GM12892 (cell line): Measurements from ENCODE around the gene ASTL.

Source experiments
- DNase-seq: peaks from one replicate; pipeline ENCODE4 v3.0.0; 2011; ENCODE audit not compliant: insufficient read length
- FAIRE-seq: peaks from 2 replicates; lab custom pipeline; 2011; peaks lifted over from hg19 to GRCh38; lab: Jason Lieb, UNC
- POLR2A ChIP-seq: IDR thresholded peaks from 2 replicates; pipeline ENCODE4 v1.6.1; 2011; ENCODE audit warnings: low read depth, low read length, control low read depth
- POLR2AphosphoS5 ChIP-seq: IDR thresholded peaks from 2 replicates; pipeline ENCODE4 v1.6.1; 2011; ENCODE audit warnings: low read depth, low read length, control low read depth
- TAF1 ChIP-seq: IDR thresholded peaks from 2 replicates; pipeline ENCODE4 v1.6.1; 2011; ENCODE audit warnings: low read depth, mild to moderate bottlenecking, control low read depth, low read length, borderline replicate concordance

Gene ASTL

GRCh38 chr2:96157649-96158553 lies 19.6 kb upstream of the ASTL start:
- FAIRE-seq: peak; percentile 100

GRCh38 chr2:96156926-96157648 lies 18.8 kb upstream of the ASTL start:
- DNase-seq: no peak
- TF ChIP-seq POLR2A (0 out of 2 replicates have a peak, but pooled peaks have one; percentile 42), TAF1 (no peak)
- no peak for FAIRE-seq

More at GRCh38 chr2:96157649-96158553, 19.6 kb upstream of the ASTL start:
- DNase-seq: peak; percentile 85
- TF ChIP-seq TAF1: peak; percentile 54; the same call in 1 of the 2 replicates
- peak; percentile 66; the same call in 1 of the 2 replicates for TF ChIP-seq POLR2A
- TF ChIP-seq POLR2AphosphoS5: peak; percentile 44

DNA sequence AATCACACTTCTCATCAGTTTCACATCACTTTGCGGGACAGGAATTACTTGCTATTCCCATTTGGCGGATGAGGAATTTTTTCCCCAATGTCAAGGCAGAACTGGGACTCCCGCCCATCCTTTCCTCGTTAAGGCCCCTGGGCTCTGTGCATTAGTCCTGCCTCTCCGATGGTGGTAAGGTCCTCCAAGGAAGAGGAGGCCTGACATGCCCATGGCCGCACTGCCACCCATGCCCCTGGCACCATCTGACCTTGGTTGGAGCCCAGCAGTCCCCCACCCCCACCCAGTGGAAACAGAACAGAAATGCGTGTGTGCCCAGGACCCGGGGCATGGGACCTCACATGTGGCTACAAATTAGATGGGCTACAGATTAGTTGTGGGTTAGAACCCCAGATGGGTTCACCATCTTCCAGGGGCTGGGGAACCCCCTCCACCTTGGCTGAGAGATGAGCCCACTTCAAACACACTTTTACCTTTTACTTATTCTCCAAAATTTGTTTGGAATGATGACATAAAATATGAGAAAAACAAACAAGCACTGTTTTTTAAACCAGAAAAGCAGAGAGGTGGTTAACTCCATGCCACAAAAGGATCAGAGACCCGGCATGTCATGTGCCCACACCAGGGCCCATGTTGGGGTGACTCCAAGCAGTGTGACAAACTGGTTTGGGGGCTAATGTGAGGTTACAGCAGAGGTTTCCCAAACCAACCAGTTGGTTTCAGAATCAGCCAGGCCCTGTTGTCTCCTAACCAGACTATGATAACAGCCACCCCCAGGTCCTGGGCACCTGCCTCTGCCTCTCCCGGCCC lies 17.9 kb upstream of the ASTL start:
- peak; percentile 87 for FAIRE-seq
- TF ChIP-seq POLR2A: no peak
- TF ChIP-seq POLR2AphosphoS5: no peak
- TF ChIP-seq TAF1: no peak
- DNase-seq: no peak

- no peak for TF ChIP-seq POLR2AphosphoS5
- TF ChIP-seq TAF1: no peak
- no peak for TF ChIP-seq POLR2A
- FAIRE-seq: no peak
- no peak for DNase-seq
Observed at GRCh38 chr2:96154506-96155380, 16.4 kb upstream of the ASTL start.

GRCh38 chr2:96153991-96154431 lies 15.7 kb upstream of the ASTL start:
- no peak for DNase-seq
- TF ChIP-seq POLR2A: no peak
- TF ChIP-seq TAF1: no peak
- no peak for TF ChIP-seq POLR2AphosphoS5
- FAIRE-seq: no peak

DNA sequence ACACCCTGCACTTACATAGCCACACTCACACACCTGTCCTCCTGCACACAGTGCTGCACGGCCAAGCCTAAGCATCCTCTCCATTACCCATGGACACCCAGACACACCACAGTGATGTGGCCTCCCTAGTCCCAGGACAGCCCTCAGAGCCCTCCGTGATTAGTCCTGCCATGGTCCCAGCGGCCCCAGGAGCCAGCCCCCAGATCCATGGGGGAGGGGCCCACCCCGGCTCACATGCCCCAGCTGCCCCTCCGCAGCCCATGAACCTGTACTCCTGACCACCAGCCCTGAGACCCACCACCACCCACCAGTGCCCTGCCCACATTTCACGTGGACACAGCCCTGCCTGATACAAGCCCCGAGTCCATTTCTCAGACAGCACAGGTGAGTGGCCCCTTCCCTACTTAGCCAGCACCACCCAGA lies 15.0 kb upstream of the ASTL start:
- no peak for TF ChIP-seq TAF1
- TF ChIP-seq POLR2A: no peak
- TF ChIP-seq POLR2AphosphoS5: no peak
- DNase-seq: no peak

DNA sequence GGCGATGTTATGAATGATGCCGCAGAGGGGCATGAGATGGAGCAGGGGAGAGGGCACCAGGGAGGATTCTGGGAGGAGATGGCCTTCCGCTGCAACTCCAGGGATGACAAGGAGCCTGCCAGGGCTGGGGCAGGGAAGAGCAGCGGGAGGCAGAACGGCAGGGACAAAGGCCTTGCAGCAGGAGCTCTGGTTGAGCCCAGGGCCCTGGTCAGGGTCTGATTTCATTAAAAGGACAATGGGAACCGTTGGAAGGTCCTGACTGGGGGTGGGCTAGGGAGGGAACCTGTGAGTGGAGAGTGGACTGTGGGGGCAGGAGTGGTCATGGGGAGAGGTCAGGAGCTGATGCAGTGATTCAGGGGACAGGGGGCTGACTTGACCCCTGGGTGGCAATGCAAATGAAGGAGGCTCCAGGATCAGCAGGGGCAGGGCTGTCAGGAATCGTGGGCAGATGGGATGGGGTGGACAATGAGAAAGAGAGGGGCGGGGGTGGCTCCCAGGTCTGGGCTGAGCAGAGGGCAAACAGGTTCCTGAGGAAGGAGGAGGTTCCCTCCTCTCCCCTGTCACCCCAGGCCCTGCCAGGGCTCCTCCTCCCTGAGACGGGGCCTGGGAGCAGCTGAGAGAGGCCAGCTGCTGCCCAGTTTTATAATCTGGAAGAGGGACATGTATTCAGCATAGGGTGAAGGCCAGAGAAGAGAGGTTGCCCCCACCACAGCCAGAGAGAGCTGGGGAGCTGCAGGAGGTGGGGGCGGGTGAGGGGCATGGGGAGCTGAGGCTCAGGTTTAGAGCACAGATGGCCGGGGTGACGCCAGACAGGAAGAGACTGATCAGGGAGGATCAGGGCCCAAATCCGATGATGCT lies 14.2 kb upstream of the ASTL start:
- FAIRE-seq (no peak), DNase-seq (no peak)
- no peak for TF ChIP-seq TAF1
- TF ChIP-seq POLR2A: no peak
- no peak for TF ChIP-seq POLR2AphosphoS5

More for the DNA sequence above, 15.0 kb upstream of the ASTL start:
- FAIRE-seq: no peak

- no peak for TF ChIP-seq POLR2AphosphoS5
- TF ChIP-seq TAF1: no peak
- no peak for TF ChIP-seq POLR2A
- no peak for FAIRE-seq
- no peak for DNase-seq
Observed at GRCh38 chr2:96151595-96152303, 13.4 kb upstream of the ASTL start.
